Natural killer cell treated with Interleukin-12 subunit alpha and Interleukin-12 subunit beta and Interleukin-15 and Interleukin-18, amount 100 ng/mL, for 72 hours (primary cell): ENCODE results near the gene CRABP1. TPM values are rescaled to one million over a fixed set of nuclear protein-coding genes. Genes with fewer than 3 reads are reported as not detected.

Source experiments
- ATAC-seq, 2 donors: fragments of 150-1000 bp; cut with Tn5 transposase in 1 of 2; sonication (Bioruptor Pico), chemical (Tn5 transposase) in 1 of 2; 2 replicates each; pipeline ENCODE4 v1.10.0; 2021
- DNase-seq: peaks from one replicate; pipeline ENCODE4 v3.0.0; 2022; ENCODE audit warnings: low spot score
- H3K27ac Mint-ChIP-seq, 2 donors: 1 replicate in 1 of 2; 2 replicates in 1 of 2; pipeline ENCODE4 v1.8.0; 2022; ENCODE audit warnings: mixed read lengths in 2 of 2, mild to moderate bottlenecking in 1 of 2, moderate library complexity in 1 of 2
- H3K27me3 Mint-ChIP-seq, 2 donors: 1 replicate in 1 of 2; 2 replicates in 1 of 2; pipeline ENCODE4 v1.8.0; 2022; ENCODE audit warnings: mixed read lengths in 2 of 2
- H3K36me3 Mint-ChIP-seq: one replicate; pipeline ENCODE4 v1.8.0; 2022; ENCODE audit warnings: mixed read lengths
- H3K4me1 Mint-ChIP-seq, 2 donors: 1 replicate in 1 of 2; 2 replicates in 1 of 2; pipeline ENCODE4 v1.8.0; 2022; ENCODE audit warnings: low read depth in 2 of 2, mixed read lengths in 2 of 2, mild to moderate bottlenecking in 1 of 2
- H3K4me3 Mint-ChIP-seq: one replicate; pipeline ENCODE4 v1.8.0; 2022; ENCODE audit warnings: mixed read lengths
- H3K9me3 Mint-ChIP-seq: 2 replicates; pipeline ENCODE4 v1.8.0; 2022; ENCODE audit warnings: mixed read lengths
- total RNA-seq, 2 donors: library from RNA; stranded (reverse); gene quantifications; one replicate each; pipeline ENCODE4 v1.2.3, GENCODE V29; 2022

Gene CRABP1
- total RNA-seq, 2 donors from 2014 or later, result not detected

DNA sequence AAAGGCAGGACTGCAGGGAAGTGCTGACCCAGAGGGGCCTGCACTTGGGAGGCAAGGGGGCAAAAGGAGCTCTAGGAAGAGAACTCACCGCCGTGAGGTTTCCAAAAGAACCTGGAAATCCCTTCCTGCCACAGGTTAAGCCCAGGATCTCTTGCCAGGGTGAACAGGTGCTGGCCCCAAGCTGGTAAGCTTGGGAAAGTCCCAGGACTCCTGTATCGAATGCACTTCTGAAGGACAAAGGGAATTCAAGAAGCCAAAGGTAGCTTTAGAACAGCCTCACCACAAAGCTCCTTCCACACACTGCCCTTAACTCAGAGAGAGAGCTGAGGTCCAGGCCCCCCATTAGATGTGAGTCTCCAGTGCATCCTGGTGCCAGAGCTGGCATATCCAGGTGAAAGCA lies 28.9 kb upstream of the CRABP1 start:
- peaks cover 0 to 4% of the 10 kb centered on the region in 2 donors for H3K27me3 Mint-ChIP-seq
- H3K4me3 Mint-ChIP-seq, result no peak overlapping the region
- no peak for DNase-seq
- no peaks in the 10 kb centered on the region for H3K9me3 Mint-ChIP-seq
- H3K4me1 Mint-ChIP-seq, result no peaks in the 10 kb centered on the region
- no peak for ATAC-seq
- H3K36me3 Mint-ChIP-seq, result no peaks in the 10 kb centered on the region
- H3K27ac Mint-ChIP-seq, result no peak overlapping the region

DNA sequence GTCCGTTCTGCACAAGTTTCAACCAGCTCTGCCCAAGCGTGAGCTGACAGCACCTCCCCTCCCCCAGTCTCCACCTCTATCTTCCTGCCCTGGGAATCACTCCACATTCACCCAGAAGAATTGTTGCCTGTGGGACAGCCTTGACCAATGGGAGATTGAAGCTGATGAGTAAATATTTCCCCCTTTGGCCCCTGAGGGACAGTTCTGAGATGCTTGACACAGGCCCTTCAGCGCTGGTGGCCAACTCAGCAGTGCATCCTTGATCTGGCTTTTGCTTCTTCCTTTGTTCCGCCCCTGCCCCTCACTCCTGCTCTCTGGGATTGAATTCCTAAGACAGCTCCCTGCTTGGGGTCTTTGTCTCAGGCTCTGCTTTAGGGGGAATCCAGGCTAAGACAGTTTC lies 27.6 kb upstream of the CRABP1 start:
- Mint-ChIP-seq H3K4me3 (no peak overlapping the region), H3K27ac (no peak overlapping the region), H3K36me3 (no peaks in the 10 kb centered on the region), H3K4me1 (no peaks in the 10 kb centered on the region), H3K27me3 (peaks cover 0 to 6% of the 10 kb centered on the region in 2 donors), H3K9me3 (no peaks in the 10 kb centered on the region)
- DNase-seq (no peak), ATAC-seq (no peak)

DNA sequence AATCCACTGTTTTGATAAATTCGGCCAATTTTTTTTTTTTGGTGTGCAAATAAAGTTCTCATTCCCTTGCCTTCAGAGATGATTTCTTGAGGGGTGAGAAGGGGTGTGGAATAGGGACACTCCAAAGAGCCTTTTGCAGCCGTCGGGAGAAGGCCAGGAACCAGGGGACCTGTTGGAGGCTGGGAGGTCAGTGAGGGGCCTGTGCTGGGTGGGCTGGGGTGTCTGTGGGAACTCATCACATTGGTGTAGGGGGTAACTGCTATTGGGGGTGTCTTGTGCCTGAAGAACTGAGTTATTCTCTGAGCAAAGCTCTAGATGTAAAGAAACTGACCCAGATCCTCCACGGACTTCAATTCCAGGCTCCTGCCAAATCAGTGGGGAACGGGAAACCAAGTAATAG lies 27.2 kb upstream of the CRABP1 start:
- DNase-seq (no peak), ATAC-seq (no peak)
- H3K4me1 Mint-ChIP-seq, result no peaks in the 10 kb centered on the region
- H3K27ac Mint-ChIP-seq, result no peak overlapping the region
- no peaks in the 10 kb centered on the region for H3K9me3 Mint-ChIP-seq
- peaks cover 0 to 4% of the 10 kb centered on the region in 2 donors for H3K27me3 Mint-ChIP-seq
- H3K4me3 Mint-ChIP-seq, result no peak overlapping the region
- no peaks in the 10 kb centered on the region for H3K36me3 Mint-ChIP-seq

DNA sequence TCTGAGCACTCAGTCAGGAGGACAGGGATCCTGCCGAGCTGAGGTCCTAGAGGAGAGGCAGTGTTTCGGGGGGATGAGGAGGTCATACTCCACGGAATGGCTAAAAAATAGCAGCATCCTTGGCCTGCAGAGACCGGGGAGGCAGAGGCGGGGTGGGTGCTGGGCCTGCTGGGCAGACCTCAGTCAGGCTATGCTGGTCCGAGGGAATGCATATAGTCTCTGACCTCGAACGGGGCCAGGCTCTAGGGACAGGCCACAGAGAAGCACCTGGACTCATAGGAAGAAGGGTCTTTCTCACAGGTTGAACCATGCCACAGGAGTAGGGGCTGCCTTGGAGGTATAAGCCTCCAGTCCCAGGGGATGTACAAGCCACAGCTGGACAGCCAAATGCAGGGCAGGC lies 26.8 kb upstream of the CRABP1 start:
- DNase-seq, result no peak
- Mint-ChIP-seq H3K27ac (no peak overlapping the region), H3K27me3 (peaks cover 0 to 2% of the 10 kb centered on the region in 2 donors), H3K4me1 (no peaks in the 10 kb centered on the region), H3K9me3 (no peaks in the 10 kb centered on the region), H3K4me3 (no peak overlapping the region), H3K36me3 (no peaks in the 10 kb centered on the region)
- ATAC-seq, result no peak

DNA sequence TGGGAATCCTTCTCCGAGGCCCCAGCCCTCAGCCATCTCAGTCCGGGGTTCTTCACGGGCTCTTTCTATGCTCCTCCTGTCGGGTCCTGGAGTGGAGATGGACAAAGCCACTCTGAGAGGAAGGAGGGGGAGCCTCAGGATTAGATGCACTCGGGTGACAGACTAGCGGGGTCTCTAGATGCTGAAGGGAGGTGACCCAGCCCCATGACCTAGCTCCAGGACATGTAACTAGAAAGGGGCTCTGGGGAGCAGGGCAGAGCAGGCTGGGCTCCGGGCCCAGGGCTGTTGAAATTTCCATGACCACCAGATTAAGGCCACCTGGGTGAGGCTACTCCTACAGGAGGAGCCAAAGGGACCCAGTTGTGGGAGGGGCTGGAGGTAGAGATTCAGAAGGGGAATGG lies 26.0 kb upstream of the CRABP1 start:
- Mint-ChIP-seq H3K4me3 (no peak overlapping the region), H3K27me3 (peaks cover 0 to 2% of the 10 kb centered on the region in 2 donors), H3K9me3 (no peaks in the 10 kb centered on the region), H3K27ac (no peak overlapping the region), H3K36me3 (no peaks in the 10 kb centered on the region), H3K4me1 (no peaks in the 10 kb centered on the region)
- ATAC-seq (no peak), DNase-seq (no peak)

DNA sequence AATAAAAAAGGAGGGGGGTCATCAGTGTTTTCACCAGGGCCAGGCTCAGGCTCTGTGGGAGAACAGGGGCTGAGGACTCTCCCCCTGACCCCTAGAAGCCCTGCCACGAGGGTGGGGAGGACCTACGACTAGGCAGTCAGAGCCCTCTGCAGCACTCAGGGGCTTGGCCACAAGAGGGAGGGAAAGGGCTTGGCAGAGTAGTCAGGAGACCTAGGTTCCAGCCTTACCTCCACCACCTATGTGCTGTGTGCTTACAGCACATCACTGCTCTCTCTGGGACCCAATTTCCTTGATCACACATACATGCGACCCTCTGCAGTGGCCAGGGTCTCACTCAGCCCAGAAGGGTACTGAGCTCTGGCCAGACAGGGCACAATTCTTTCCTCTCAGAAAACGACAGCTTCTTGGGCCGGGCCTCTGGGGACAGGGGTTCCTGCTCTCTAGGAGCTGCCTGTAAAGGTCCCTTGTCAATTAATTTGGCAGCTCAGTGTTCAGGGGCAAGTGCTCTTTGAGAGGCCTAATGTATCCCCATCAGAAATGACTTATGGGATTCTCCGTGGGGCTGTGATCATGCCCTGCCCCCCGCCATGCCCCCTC lies 24.4 kb upstream of the CRABP1 start:
- ATAC-seq (peak in 1 of 2 donors; percentile 39), DNase-seq (no peak)
- H3K36me3 Mint-ChIP-seq, result no peaks in the 10 kb centered on the region
- H3K4me1 Mint-ChIP-seq, result no peaks in the 10 kb centered on the region
- no peak overlapping the region for H3K4me3 Mint-ChIP-seq
- no peaks in the 10 kb centered on the region for H3K9me3 Mint-ChIP-seq
- H3K27ac Mint-ChIP-seq, result no peak overlapping the region
- peaks cover 0 to 2% of the 10 kb centered on the region in 2 donors for H3K27me3 Mint-ChIP-seq

DNA sequence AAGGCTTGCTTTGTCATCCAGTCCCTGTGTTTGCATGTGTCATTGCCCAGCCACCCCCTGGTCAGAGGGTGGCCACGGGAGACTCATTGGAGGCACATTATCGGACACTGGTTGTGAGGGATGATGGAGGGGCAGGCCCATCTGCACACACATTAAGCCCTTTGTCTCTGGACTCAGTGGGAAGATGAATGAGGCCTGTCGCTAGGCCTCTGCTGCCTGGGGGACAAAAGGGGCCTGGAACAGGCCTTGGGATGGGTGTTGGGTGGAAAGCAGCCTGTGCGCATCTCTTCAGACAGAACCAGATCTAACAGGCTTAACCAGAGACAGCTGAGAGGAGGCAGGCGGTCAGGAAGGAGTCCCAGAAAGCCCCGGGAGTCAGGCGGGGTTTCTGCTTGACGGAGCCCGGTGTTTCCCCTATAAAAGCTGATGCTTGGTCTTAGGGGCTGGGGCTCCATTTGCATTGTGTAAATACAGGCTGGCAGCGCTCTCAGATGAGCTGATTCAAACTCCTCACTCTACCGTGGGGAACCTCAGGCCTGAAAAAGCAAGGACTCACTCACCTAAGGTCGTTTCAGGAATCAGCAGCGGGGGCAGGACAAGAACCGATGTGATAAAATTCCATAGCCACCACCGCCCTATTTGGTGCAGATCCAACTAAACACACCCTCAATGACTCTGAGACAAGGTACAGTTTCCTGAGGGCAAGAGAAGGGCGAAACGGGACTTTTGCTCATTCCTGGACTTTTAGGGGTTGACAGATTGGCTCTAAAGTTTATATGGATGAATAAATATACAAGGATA lies 23.7 kb upstream of the CRABP1 start:
- Mint-ChIP-seq H3K9me3 (no peaks in the 10 kb centered on the region), H3K4me1 (no peaks in the 10 kb centered on the region), H3K4me3 (no peak overlapping the region), H3K27ac (no peak overlapping the region), H3K36me3 (no peaks in the 10 kb centered on the region), H3K27me3 (peaks cover 0 to 2% of the 10 kb centered on the region in 2 donors)
- no peak for DNase-seq
- peak in 1 of 2 donors; percentile 75 for ATAC-seq

DNA sequence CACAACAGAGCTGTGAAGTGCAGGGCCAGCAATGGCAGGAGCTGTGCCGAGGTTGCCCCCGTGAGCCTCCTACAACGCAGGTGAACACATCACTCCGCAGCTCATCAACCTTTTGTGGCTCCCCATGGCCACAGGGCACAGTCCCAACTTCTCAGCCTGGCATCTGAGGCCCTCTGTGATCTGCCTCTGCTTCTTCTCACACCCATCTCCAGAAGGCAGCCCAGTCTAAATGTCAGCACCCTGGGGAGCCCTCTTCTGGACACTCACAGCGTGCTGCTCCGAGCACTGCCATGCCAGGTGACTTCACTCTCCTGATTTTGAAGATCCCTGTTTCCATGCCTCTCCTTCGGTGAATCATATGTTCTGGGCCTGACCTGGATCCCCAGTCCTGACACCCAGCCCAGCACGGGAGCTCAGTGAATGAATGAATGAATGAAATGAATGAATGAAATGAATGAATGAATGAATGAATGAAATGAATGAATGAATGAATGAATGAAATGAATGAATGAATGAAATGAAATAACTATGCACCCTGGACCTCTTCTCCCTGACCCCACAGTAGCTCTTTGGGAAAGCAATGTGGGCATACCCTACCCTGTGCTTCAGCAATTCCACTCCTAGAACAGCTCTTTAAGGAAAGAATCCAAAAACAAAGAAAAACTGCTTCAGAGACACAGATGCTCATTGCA lies 22.9 kb upstream of the CRABP1 start:
- Mint-ChIP-seq H3K4me3 (no peak overlapping the region), H3K4me1 (no peaks in the 10 kb centered on the region), H3K27me3 (peaks cover 0 to 2% of the 10 kb centered on the region in 2 donors), H3K36me3 (no peaks in the 10 kb centered on the region), H3K9me3 (no peaks in the 10 kb centered on the region), H3K27ac (no peak overlapping the region)
- no peak for ATAC-seq
- peak; percentile 53 for DNase-seq

DNA sequence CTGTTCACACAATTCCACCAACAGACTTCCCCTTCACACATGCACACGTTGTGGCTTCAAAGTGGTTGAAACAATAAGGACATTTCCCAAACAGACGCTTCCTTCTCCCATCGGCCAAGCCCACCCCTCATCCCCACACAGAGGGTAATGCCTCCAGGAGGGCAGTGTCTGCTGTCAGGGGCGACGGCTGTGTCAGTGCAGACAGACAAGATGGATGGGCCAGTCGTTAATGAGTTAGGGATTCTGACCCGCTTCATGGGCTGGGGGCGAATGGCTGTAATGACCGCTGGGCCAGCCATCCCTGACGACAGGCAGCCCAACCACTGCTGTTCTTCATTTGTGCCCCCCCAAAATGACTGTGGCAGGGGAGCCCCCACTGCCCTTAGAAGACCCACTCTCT lies 20.6 kb upstream of the CRABP1 start:
- Mint-ChIP-seq H3K27me3 (peaks cover 0 to 5% of the 10 kb centered on the region in 2 donors), H3K4me1 (no peaks in the 10 kb centered on the region), H3K9me3 (no peaks in the 10 kb centered on the region), H3K4me3 (no peak overlapping the region), H3K36me3 (no peaks in the 10 kb centered on the region), H3K27ac (no peak overlapping the region)
- ATAC-seq (no peak), DNase-seq (no peak)

DNA sequence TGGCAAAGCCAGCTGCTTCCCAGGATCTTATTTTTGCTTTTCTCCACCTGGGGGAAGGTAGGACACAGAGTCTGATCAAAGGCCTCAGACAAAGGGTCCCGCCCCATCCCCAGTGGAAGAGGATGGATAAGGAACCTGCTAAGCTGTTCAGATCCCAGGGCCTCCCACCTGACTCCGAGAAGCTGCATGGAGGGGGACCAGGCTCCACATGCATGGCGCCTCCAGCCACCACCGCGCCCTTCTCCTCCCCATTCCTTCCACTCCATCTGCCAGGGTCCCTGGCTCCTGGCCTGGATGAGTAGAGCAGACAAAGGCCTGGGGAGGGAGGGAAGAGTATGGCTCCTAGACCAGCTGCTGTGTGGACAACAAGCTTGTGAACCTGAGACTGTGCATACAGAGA lies 20.0 kb upstream of the CRABP1 start:
- DNase-seq, result no peak
- Mint-ChIP-seq H3K27me3 (peaks cover 0 to 5% of the 10 kb centered on the region in 2 donors), H3K9me3 (no peaks in the 10 kb centered on the region), H3K4me3 (no peak overlapping the region), H3K36me3 (no peaks in the 10 kb centered on the region), H3K27ac (no peak overlapping the region), H3K4me1 (no peaks in the 10 kb centered on the region)
- ATAC-seq, result no peak

DNA sequence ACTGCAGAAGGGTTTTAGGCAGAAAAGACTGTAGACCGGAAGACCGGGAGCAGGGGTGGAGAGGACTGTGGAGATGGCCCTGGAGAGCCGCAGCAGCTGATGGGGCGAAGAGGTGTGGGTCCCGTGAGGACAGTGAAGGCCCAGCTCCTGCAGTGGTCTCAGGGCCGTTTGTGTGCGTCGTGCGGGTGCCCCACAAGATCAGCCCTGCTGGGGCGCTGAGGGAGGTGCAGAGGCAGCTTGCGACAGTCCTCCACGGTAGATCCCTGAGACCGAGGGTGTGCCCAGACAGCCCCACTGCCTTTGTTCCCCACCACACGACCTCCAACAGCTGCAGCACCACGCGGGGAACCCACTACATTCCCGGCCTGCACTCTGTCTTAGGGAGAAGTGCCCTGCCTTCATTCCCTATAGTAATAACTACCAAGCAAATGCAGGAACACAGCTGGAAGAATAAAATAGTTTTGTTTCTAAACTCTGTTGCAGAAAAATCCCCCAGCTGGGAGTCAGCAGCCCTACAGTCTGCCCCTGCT lies 19.0 kb upstream of the CRABP1 start:
- H3K4me1 Mint-ChIP-seq, result no peaks in the 10 kb centered on the region
- ATAC-seq (no peak), DNase-seq (no peak)
- no peaks in the 10 kb centered on the region for H3K36me3 Mint-ChIP-seq
- H3K4me3 Mint-ChIP-seq, result no peak overlapping the region
- no peak overlapping the region for H3K27ac Mint-ChIP-seq
- peaks cover 0 to 5% of the 10 kb centered on the region in 2 donors for H3K27me3 Mint-ChIP-seq
- H3K9me3 Mint-ChIP-seq, result no peaks in the 10 kb centered on the region

DNA sequence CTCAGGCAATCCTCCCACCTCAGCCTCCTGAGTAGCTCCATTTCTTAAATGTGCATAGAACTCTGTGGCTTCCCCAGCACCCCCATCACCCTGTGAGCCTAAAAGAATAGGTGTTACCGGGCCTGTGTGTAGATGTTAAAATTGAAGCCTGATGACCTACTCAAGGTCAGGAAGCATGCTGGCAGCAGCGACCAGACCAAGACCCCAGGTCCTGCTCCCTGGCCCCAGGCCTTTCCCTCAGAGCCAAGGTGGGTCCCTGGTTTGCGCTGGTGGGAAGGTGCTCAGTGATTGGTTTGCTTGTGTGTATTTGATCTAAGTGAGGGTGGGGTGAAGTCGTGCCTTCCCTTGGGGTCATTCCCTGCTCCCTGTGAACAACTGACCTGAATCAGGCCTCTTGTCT lies 18.4 kb upstream of the CRABP1 start:
- no peaks in the 10 kb centered on the region for H3K36me3 Mint-ChIP-seq
- H3K4me1 Mint-ChIP-seq, result no peaks in the 10 kb centered on the region
- H3K27me3 Mint-ChIP-seq, result peaks cover 0 to 5% of the 10 kb centered on the region in 2 donors
- no peak overlapping the region for H3K4me3 Mint-ChIP-seq
- no peaks in the 10 kb centered on the region for H3K9me3 Mint-ChIP-seq
- no peak for DNase-seq
- ATAC-seq, result no peak
- H3K27ac Mint-ChIP-seq, result no peak overlapping the region

DNA sequence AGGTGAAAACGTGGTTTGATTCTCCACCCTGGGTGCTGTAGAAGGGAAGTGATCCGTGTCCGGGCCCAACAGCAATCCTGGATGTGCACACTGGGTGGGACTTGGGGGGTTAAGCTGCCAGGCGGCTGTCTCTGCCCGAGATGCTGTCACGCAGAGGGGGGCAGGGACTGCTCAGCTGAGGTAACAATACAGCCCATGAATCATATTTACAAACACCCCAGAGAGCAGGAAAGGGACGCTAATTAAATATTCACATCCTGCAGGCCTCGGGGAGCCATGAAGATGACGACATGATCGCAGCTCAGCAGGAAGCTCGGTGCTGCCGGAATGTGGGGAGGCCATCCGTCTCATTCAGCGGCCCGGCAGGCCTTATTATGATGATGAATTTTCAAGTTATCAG lies 17.9 kb upstream of the CRABP1 start:
- Mint-ChIP-seq H3K27ac (no peak overlapping the region), H3K9me3 (no peaks in the 10 kb centered on the region), H3K36me3 (no peaks in the 10 kb centered on the region), H3K4me1 (no peaks in the 10 kb centered on the region), H3K27me3 (peaks cover 0 to 6% of the 10 kb centered on the region in 2 donors), H3K4me3 (no peak overlapping the region)
- no peak for DNase-seq
- no peak for ATAC-seq
